IPS-15b (cell line): ENCODE measurements around the gene NOL7.
A peak's percentile ranks its signal among the peaks of the same experiment; 100 is the strongest.

Source experiments
- H3K27me3 ChIP-seq: one replicate; pipeline ENCODE4 v1.6.1; 2013; ENCODE audit warnings: low read length; ENCODE audit not compliant: control insufficient read depth, insufficient read depth
- H3K36me3 ChIP-seq: one replicate; pipeline ENCODE4 v1.6.1; 2013; ENCODE audit warnings: low read length; ENCODE audit not compliant: control insufficient read depth, insufficient read depth
- H3K4me1 ChIP-seq: one replicate; pipeline ENCODE4 v1.6.1; 2013; ENCODE audit warnings: mild to moderate bottlenecking, low read length; ENCODE audit not compliant: control insufficient read depth, insufficient read depth
- H3K4me3 ChIP-seq: one replicate; pipeline ENCODE4 v1.5.1; 2013; ENCODE audit warnings: low read depth, low read length
- H3K9ac ChIP-seq: one replicate; pipeline ENCODE4 v1.6.1; 2013; ENCODE audit warnings: low read depth, mild to moderate bottlenecking, low read length
- H3K9me3 ChIP-seq: one replicate; pipeline ENCODE4 v1.6.1; 2013; ENCODE audit warnings: mild to moderate bottlenecking, low read length; ENCODE audit not compliant: control insufficient read depth, insufficient read depth

NOL7 gene

GRCh38 chr6:13633343-13633742 is 18.2 kb downstream of the NOL7 start:
- Histone ChIP-seq H3K36me3 (no peaks in the 10 kb centered on the region), H3K9ac (no peak overlapping the region), H3K4me3 (no peak overlapping the region), H3K9me3 (no peaks in the 10 kb centered on the region), H3K27me3 (no peaks in the 10 kb centered on the region), H3K4me1 (peaks cover 21% of the 10 kb centered on the region)

- Histone ChIP-seq H3K27me3 (no peaks in the 10 kb centered on the region), H3K9me3 (no peaks in the 10 kb centered on the region), H3K4me1 (peaks cover 25% of the 10 kb centered on the region), H3K4me3 (no peak overlapping the region), H3K9ac (peak overlapping the region; percentile 67), H3K36me3 (no peaks in the 10 kb centered on the region)
Observed at GRCh38 chr6:13635948-13636658, 21.0 kb downstream of the NOL7 start.

GRCh38 chr6:13638014-13638413 is 22.9 kb downstream of the NOL7 start:
- Histone ChIP-seq H3K4me1 (peaks cover 25% of the 10 kb centered on the region), H3K9ac (no peak overlapping the region), H3K4me3 (no peak overlapping the region), H3K9me3 (no peaks in the 10 kb centered on the region), H3K27me3 (no peaks in the 10 kb centered on the region), H3K36me3 (no peaks in the 10 kb centered on the region)

GRCh38 chr6:13638626-13639025 is 23.5 kb downstream of the NOL7 start:
- no peaks in the 10 kb centered on the region for H3K27me3 ChIP-seq
- no peak overlapping the region for H3K4me3 ChIP-seq
- no peak overlapping the region for H3K9ac ChIP-seq
- peaks cover 25% of the 10 kb centered on the region for H3K4me1 ChIP-seq
- no peaks in the 10 kb centered on the region for H3K9me3 ChIP-seq
- no peaks in the 10 kb centered on the region for H3K36me3 ChIP-seq

- Histone ChIP-seq H3K4me1 (peaks cover 18% of the 10 kb centered on the region), H3K27me3 (no peaks in the 10 kb centered on the region), H3K9me3 (no peaks in the 10 kb centered on the region), H3K36me3 (no peaks in the 10 kb centered on the region), H3K9ac (no peak overlapping the region), H3K4me3 (no peak overlapping the region)
Observed at GRCh38 chr6:13641315-13641714, 26.2 kb downstream of the NOL7 start.

GRCh38 chr6:13643125-13643524 is 28.0 kb downstream of the NOL7 start:
- H3K36me3 ChIP-seq: no peaks in the 10 kb centered on the region
- no peaks in the 10 kb centered on the region for H3K9me3 ChIP-seq
- no peak overlapping the region for H3K9ac ChIP-seq
- no peak overlapping the region for H3K4me3 ChIP-seq
- H3K27me3 ChIP-seq: no peaks in the 10 kb centered on the region
- H3K4me1 ChIP-seq: peaks cover 6% of the 10 kb centered on the region

GRCh38 chr6:13648850-13649249 is 33.7 kb downstream of the NOL7 start:
- H3K9me3 ChIP-seq: no peaks in the 10 kb centered on the region
- no peaks in the 10 kb centered on the region for H3K36me3 ChIP-seq
- H3K4me1 ChIP-seq: no peaks in the 10 kb centered on the region
- H3K27me3 ChIP-seq: no peaks in the 10 kb centered on the region
- no peak overlapping the region for H3K9ac ChIP-seq
- H3K4me3 ChIP-seq: no peak overlapping the region

DNA sequence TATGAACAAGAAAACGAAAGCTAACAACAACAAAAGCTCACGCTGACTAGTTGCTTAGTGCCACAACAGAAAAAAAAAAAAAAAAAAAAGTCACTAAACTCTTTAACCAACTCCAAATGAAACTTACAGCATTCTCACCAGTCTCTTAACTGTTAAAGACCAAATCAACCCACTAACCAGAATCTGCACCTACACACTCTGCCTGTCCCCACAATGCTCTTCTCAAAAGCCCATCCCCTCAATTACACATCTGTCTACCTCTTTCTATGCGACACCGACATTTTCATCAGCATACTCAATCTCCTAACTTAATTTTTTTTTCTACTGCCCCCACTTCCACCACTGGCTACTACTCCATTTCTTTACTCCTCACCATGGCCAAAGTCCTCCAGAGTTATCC is 34.3 kb downstream of the NOL7 start:
- H3K9me3 ChIP-seq: no peaks in the 10 kb centered on the region
- no peak overlapping the region for H3K9ac ChIP-seq
- H3K4me3 ChIP-seq: no peak overlapping the region
- no peaks in the 10 kb centered on the region for H3K27me3 ChIP-seq
- H3K4me1 ChIP-seq: no peaks in the 10 kb centered on the region
- no peaks in the 10 kb centered on the region for H3K36me3 ChIP-seq

DNA sequence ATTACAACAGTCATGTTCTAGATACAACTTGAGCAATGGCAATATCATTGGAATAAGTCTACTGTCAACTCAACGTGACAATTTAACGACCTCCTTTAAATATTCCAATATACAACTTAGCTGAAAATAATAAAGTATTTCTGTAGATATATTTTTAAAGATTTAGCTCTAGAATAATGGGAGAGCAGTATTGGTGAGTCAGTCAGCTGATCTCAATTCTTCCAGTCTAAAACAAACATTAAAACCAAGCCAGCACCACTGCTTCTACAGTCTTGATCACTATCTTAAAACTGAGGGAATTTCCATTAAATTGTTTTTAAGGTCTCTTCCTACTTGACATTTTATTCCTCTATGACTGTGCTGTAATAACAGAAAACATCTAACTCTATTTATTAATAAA is 38.2 kb downstream of the NOL7 start:
- no peaks in the 10 kb centered on the region for H3K36me3 ChIP-seq
- H3K4me1 ChIP-seq: no peaks in the 10 kb centered on the region
- H3K9me3 ChIP-seq: no peaks in the 10 kb centered on the region
- H3K9ac ChIP-seq: no peak overlapping the region
- H3K4me3 ChIP-seq: no peak overlapping the region
- no peaks in the 10 kb centered on the region for H3K27me3 ChIP-seq

DNA sequence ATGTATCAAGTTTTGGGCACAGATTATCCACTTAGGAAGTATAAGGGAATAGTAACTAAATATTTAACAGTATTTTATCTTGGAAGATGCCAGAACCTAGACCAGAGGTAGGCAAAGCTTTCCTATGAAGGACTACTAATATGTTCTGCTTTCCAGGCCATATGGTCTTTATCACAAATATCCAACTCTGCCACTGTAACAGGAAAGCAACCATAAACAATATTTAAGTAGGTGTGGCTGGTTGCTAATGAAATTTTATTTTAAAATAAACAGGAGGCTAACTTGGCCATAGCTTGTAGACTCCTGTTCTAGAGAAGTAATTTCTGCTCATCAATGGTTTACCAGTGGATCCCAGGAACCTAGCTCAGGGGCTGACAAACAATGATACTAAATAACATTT is 39.4 kb downstream of the NOL7 start:
- Histone ChIP-seq H3K9me3 (no peaks in the 10 kb centered on the region), H3K27me3 (no peaks in the 10 kb centered on the region), H3K9ac (no peak overlapping the region), H3K36me3 (no peaks in the 10 kb centered on the region), H3K4me3 (no peak overlapping the region), H3K4me1 (no peaks in the 10 kb centered on the region)

- Histone ChIP-seq H3K36me3 (no peaks in the 10 kb centered on the region), H3K4me3 (no peak overlapping the region), H3K9me3 (no peaks in the 10 kb centered on the region), H3K27me3 (no peaks in the 10 kb centered on the region), H3K4me1 (no peaks in the 10 kb centered on the region), H3K9ac (no peak overlapping the region)
Observed at GRCh38 chr6:13655700-13656099, 40.6 kb downstream of the NOL7 start.

GRCh38 chr6:13660273-13660672 is 45.1 kb downstream of the NOL7 start:
- Histone ChIP-seq H3K9me3 (no peaks in the 10 kb centered on the region), H3K27me3 (no peaks in the 10 kb centered on the region), H3K4me3 (no peak overlapping the region), H3K4me1 (peaks cover 3% of the 10 kb centered on the region), H3K9ac (no peak overlapping the region), H3K36me3 (no peaks in the 10 kb centered on the region)
